KBM-7 (cell line): ENCODE measurements around the gene ANKRD31.
"Not testable (repeated sequence)": the region's sequence is repeated elsewhere in the genome, so short reads cannot be mapped to it uniquely, and the experiment has no call there.

ENCODE experiments used
- DNase-seq: peaks from one replicate; pipeline ENCODE4 v3.0.0-alpha.2; 2015
- in situ Hi-C: fragments of 300-500 bp; cut with MboI; formaldehyde crosslinking; loops from 2 replicates; pipeline ENCODE4 v1.14.3; 2020; ENCODE audit warnings: low sequenced_read_pairs, low pct_unique_long_range_greater_than_20kb, mixed read lengths

ANKRD31 gene

GRCh38 chr5:75089137-75089536, 147.5 kb downstream of the ANKRD31 start:
- no peak for DNase-seq

DNA sequence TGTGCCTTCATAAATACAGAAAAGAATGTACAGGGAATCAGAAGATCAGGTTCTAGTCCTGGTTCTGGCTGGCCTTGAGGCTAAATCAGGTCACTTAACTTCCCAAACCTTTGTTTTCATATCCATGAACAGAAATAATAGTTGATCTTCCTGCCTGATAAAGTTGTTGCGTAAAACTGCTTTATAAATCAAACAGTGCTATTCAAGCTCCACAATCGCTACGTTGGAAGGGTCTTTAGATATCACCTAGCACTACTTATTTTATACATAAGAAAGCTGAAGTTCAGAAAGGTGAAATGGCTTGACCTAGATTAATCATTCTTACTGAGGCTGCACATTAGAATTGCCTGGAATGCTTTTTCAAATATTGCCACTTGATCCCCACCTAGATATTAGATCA, 148.0 kb downstream of the ANKRD31 start:
- no peak for DNase-seq
- in situ Hi-C loops, result no loop called here

More at GRCh38 chr5:75089137-75089536, 147.5 kb downstream of the ANKRD31 start:
- in situ Hi-C loops, result no loop called here

GRCh38 chr5:75081510-75081909, 155.2 kb downstream of the ANKRD31 start:
- DNase-seq, result no peak
- in situ Hi-C loops, result no loop called here

DNA sequence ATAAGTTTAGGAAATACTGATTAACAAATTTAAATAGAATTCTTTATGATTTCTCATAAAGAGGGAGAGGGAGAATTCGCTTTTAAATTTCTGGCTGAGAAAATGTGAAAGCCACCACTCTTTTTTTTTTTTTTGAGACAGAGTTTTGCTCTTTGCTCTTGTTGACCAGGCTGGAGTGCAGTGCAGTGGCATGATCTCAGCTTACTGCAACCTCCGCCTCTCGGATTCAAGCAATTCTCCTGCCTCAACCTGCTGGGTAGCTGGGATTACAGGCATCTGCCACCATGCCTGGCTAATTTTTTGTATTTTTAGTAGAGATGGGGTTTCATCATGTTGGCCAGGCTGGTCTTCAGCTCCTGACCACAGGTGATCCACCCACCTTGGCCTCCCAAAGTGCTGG, 157.3 kb downstream of the ANKRD31 start:
- DNase-seq, in situ Hi-C loops: not testable (repeated sequence)

DNA sequence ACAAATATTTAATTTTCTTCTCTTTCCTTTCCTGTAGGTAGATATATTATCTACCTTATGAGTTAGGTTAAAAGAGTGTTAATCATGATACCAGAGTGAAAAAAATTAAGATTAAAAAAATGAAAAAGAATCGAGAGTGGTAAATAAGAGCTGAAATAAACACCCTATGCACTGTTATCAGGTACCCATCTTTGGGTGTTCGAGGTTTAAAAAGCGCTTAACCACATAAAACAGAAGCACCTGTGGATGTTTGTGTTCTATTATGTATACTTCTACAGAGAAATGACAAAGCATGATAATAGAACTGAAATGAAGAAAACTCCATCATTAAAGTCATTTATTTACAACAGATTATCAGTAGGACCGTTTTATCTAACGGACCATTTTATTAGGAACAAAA, 158.7 kb downstream of the ANKRD31 start:
- in situ Hi-C loops, result no loop called here

GRCh38 chr5:75072061-75072460, 164.6 kb downstream of the ANKRD31 start:
- in situ Hi-C loops, result no loop called here
- DNase-seq, result no peak

More for the DNA sequence above, 158.7 kb downstream of the ANKRD31 start:
- no peak for DNase-seq

DNA sequence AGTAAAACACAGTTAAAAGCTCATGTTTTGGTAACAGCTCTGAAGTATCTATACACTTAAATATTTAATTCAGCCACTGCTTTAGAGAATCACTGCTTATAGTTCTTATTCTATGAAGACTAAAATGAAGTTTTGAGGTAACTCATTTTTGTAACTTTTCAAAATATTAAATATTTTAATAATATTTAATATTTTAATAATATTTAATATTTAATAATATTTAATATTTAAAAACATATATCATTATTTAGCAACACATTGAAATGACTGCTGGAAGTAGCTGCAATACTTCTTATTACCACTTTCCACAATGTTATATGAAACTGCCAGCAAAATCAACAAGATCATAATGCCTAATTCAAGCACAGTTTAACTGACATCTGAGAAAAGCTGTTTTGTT, 165.6 kb downstream of the ANKRD31 start:
- no peak for DNase-seq
- in situ Hi-C loops, result no loop called here

- in situ Hi-C loops, result no loop called here
- DNase-seq, result no peak
Measured at GRCh38 chr5:75067434-75067833, 169.2 kb downstream of the ANKRD31 start.

DNA sequence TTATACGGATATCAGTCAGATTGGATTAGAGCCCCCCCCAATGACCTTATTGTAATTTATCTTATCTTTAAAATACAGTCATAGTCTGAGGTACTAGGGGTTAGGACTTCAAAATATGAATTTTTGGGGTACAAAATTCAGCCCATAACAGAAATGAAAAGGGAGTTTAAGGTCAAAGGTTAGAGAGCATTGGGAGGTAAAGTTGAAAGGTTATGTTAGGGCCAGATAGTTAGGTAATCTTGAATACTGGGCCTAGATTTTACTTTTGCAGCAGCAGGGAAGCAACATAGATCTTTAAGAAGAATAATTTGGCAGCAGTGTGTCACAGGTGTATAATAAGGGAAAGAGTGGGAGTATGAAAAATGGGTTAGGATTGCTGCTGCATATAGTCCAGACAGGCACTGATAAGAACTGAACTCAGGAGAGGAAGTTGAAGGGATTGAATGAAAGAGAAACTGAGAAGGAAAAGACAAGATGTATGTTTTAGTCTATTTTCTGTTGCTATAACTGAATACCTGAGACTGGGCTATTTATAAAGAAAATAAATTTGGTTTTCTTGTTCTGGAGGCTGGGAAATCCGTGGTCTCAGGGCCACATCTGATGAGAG, 173.7 kb downstream of the ANKRD31 start:
- in situ Hi-C loops, result no loop called here
- no peak for DNase-seq

DNA sequence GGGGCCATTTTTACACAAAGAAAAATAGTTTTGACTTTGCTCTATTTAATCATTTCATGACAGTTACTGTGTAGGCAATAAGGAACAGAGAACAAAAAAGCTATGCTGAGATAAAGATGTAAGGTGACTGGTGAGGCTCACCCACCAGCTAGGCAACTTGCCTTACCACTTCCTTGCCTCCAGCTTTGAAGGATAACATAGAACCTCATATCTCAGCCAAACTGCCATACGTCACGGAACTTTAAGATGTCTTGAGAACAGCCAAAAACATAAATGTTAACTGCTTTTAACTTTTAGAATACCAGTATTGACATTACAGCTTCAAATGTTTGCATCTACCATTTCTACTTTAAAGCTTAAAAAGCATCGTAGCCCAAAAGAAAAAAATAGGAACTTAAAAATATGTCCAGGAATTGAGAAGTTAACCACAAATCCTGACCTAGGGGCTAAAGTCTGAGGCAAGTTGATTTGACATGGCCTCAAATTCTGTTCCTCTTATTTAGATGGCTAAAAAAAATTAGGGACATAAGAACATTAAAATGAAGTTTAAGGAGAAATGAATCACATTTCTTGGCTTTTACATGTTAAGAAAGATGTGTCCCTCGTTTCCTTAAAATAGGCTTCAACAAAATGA, 176.6 kb downstream of the ANKRD31 start:
- in situ Hi-C loops, result no loop called here
- peak; percentile 15 for DNase-seq

- in situ Hi-C loops, result no loop called here
- DNase-seq, result no peak
Measured at GRCh38 chr5:75058986-75059535, 177.6 kb downstream of the ANKRD31 start.

DNA sequence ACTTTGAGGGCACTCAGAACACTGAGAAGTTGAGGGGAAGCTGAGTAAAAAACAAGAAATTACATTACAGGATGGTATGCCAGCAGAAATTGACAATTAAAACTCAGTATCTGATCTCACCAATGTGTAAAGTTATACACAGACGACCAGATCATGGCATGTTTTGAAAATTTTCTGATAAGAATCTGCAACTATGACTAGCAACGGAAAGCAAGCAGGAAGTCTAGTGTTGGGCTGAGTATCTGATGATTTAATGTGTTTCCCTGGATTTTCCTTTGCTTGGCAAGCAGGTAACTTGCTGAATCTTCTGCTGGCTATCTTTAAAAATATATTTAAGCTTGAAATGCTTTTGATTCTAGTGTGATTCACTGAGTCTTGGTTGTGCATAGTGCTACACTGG, 179.1 kb downstream of the ANKRD31 start:
- in situ Hi-C loops, result no loop called here
- DNase-seq, result no peak

DNA sequence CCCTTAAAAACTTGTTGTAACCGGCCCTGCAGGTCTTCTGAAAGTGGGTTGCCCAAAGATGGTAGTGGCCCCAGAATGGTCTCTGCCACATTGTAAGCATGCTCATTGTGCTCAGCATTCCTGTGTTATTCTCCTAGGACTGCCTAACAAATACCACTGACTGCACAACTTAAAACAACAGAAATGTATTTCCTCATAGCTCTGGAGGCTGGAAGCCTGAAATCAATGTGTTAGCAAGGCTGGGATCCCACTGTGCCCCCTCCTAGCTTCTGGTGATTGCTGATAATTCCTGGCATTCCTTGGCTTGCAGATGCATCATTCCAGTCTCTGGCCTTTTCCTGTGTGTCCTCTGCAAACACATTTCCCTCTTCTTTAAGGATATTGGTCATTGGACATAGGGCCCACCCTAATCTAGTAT, 180.9 kb downstream of the ANKRD31 start:
- no peak for DNase-seq
- in situ Hi-C loops, result no loop called here

GRCh38 chr5:75054134-75054930, 182.3 kb downstream of the ANKRD31 start:
- DNase-seq, result no peak
- in situ Hi-C loops, result no loop called here

- in situ Hi-C loops, result no loop called here
- peak; percentile 49 for DNase-seq
Measured at GRCh38 chr5:75053304-75054133, 183.2 kb downstream of the ANKRD31 start.

- in situ Hi-C loops, result no loop called here
- no peak for DNase-seq
Measured at GRCh38 chr5:75053054-75053303, 183.7 kb downstream of the ANKRD31 start.

GRCh38 chr5:75052192-75053053, 184.3 kb downstream of the ANKRD31 start, which contains the start of gene GCNT4:
Gene GCNT4, minus strand, starts transcription at chr5:75052558. Its CDS starts 22,521 bp downstream, at chr5:75030037.
- peak; percentile 35 for DNase-seq
- in situ Hi-C loops, result no loop called here

GRCh38 chr5:75051217-75051751, 185.4 kb downstream of the ANKRD31 start:
- no peak for DNase-seq
- in situ Hi-C loops, result no loop called here
